GM21737 (cell line): Measurements from ENCODE around the gene CXXC4.

ENCODE experiments used
- ATAC-seq: cut with Tn5 transposase; IDR thresholded peaks from one replicate; pipeline ENCODE4 v1.9.1; 2021; ENCODE audit warnings: mild to moderate bottlenecking, moderate library complexity; ENCODE audit not compliant: unreplicated experiment

CXXC4 gene

GRCh38 chr4:104490096-104490769 lies 4.5 kb downstream of the CXXC4 start:
- ATAC-seq = peak; percentile 35

- ATAC-seq = no peak
Measured at GRCh38 chr4:104489731-104490095, 5.0 kb downstream of the CXXC4 start.

DNA sequence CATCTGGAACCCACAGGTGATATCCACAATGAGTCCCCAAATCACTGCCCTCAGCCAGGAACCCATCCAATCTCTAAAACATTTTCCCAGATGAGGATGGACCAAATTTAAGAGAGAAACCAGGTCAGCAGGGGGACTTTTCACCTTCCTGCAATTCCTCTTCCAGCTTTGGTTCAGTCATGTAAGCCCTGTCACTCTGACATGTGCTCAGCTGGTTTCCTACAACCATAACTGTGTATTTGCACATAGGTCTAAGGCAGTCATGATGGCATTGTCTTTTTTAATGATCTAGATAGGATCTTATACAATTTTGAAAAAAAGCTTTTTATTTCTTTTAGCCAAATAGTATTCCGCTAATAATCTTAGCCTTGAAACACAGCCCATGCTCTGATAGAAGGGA lies 6.5 kb downstream of the CXXC4 start:
- ATAC-seq = no peak

GRCh38 chr4:104486716-104487504 lies 7.8 kb downstream of the CXXC4 start:
- no peak for ATAC-seq

- no peak for ATAC-seq
Measured at GRCh38 chr4:104475652-104476051, 19.0 kb downstream of the CXXC4 start.

- ATAC-seq = no peak
Measured at GRCh38 chr4:104472766-104473165, 21.9 kb downstream of the CXXC4 start.

GRCh38 chr4:104470770-104471169 lies 23.9 kb downstream of the CXXC4 start:
- ATAC-seq = no peak

DNA sequence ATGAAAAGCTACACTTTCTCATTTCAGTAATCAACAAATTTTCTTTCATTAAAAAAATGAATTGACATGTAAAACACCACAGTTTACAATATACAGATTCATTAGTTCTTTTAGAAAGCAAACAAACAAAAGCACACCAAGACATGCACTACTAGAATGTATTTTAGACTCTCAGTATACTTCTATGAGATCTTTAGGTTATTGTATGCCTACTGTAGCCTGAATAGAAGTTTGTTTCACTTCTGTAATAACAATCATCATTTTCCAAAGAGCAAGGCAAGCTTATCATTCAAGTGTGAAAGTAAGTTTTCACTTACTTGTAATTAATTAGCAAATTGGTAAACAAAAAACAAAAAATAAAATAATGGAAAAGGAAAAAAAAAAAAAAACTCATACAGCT lies 24.9 kb downstream of the CXXC4 start:
- ATAC-seq = no peak

DNA sequence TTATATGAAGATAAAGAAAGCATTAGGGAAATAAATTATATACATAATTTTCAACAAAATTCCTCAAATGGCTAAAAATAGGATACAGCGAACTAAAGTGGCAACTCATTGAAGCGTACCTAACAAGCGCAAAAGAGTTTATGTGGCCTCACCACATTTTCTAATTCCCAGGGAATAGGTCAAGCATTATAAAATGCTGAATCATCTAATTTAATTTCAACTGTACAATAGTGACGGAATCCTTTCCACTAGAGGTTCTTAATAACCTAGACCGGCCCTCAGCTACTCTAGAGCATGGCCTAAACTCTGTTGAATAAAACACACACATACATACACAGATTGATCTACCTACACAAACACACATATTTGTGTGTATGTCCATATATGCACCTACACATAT lies 29.1 kb downstream of the CXXC4 start:
- no peak for ATAC-seq

- no peak for ATAC-seq
Measured at GRCh38 chr4:104465201-104465600, 29.5 kb downstream of the CXXC4 start.

- ATAC-seq = no peak
Measured at GRCh38 chr4:104462641-104463040, 32.1 kb downstream of the CXXC4 start.

DNA sequence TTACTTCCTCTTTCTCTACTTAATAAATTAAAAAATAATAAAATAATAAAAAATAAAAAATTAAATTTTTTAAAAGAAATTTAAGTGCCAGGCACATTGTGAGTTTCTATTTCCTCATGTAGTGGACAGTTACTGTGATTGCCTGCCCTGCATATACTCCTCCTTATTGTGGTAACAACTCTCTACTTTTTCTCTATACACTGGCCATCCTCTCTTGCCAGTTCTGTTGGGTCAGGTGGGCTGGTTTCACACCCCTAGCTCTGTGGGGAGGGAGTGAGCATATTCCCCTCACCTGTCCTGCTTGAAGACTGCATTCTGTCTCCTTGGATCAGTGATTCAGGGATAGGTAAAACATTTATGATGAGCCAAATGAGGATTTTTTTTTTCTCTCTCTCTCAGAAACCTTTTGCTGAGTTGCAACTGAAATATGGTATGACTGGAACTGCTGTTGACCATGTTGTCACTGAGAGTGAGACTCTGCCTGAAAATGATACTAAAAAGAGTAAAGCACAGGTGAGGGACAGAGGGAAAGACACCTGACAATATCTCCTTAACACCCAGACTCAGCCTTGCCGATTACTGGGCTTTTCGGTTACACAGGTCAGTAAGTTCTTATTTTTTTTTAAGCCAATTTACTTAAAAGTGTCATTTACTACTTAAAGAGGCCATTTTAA lies 37.2 kb downstream of the CXXC4 start:
- no peak for ATAC-seq

GRCh38 chr4:104451573-104451972 lies 43.1 kb downstream of the CXXC4 start:
- ATAC-seq = no peak

GRCh38 chr4:104449537-104449936 lies 45.2 kb downstream of the CXXC4 start:
- no peak for ATAC-seq

GRCh38 chr4:104447294-104447693 lies 47.4 kb downstream of the CXXC4 start:
- ATAC-seq = no peak

DNA sequence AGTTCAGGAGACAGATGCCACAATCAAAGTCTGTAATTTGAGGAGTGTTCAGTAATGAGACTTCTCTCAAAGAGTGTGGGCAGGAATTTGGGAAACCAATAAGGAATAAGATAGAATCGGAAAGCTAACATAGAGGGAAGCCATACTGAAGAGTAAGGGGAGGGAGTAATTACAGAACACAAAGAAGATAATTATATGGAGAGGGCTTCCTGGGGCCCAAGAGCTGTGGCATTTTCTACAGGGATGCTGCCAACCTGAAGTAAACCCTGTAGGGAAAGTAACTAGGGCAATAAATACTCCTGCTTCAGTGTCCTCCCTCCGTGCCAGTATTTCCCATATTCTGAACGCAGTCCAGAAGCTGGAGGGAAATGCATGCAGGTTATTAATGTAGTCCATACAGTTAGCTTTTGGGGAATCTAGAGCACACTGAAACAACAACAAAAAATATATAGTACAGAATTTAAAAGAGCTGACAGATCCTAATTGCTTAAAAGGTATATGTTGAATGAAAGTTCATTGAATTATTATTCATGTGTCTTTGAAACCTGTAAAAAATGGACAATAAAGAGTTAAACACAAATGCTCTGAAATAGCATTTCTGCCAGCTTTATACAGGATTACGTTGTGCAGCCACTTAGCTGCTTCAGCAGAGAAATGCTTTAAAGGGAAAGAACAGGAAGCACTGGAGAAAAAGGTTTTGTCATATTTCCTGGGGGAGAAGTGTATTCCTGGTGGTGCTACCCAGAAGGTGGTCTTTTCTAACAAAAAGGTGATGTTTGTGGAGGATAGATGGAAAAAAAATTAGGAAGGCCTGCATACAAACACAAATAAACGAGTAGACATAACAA lies 48.0 kb downstream of the CXXC4 start:
- no peak for ATAC-seq

DNA sequence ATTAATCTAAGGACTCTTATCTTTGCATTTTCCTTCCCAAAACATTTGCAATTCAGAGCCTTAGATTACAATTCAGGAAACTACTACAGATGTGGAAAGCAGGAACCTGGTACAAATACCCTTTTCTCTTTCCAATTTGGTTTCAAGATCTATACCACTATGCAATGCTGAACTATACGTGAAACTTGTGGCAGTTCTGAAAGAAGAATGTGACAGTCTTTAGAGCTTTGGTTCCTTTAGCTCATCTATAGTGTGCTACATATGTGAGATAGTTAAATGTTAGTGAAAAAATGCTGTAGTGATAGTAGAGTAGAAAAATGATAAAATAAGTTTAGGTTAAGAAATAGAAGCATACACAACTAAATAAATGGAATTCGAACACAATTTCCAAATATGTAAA lies 50.0 kb downstream of the CXXC4 start:
- ATAC-seq = no peak

GRCh38 chr4:104436542-104436941 lies 58.2 kb downstream of the CXXC4 start:
- no peak for ATAC-seq

DNA sequence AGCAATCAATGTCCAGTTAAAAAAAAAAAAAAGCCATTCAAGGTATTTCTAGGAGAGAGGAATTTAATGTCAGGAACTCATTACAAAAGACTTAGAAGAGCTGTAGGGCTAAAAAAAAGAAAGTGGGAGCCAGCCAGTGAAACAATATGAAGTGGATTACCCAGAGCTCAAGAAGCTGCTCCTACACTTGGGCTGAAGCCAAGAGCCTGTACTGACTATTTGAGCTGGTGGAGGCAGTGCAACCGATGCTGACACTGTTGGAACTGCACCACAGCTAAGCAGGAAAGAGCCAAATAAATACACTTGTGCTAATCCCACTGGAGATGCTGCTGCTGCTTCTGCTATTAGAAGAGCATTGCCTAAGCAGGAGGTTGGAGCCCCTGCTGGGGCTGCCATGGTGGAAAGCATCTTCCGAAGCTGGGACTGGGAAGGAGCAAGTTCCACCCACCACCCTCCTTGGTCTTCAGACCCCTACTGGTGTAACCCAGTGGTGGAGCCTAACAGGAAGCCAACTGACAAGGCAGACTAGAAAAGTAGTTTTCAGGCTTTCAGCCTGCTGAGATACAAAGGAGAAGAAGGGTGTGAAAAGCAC lies 65.4 kb downstream of the CXXC4 start:
- ATAC-seq = no peak

DNA sequence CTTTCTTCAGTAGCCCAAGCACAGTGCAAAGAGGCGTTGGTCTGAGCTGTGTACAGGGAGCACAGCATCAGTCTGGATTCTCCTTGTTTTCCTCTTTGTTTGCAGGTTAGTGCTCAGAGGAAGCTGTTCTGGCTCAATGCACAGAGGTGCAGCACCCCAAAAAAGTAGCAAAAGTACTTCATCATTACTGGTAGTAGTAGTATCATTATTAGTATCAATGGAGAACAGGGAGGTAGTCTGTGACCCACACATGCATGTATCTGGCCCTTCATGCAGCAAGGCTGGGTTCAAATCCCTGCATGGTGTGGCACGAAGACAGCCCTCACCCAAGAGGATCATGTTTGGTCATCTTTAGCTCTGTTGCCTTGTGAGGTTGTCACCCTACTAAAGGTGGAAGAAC lies 68.7 kb downstream of the CXXC4 start:
- ATAC-seq = no peak

DNA sequence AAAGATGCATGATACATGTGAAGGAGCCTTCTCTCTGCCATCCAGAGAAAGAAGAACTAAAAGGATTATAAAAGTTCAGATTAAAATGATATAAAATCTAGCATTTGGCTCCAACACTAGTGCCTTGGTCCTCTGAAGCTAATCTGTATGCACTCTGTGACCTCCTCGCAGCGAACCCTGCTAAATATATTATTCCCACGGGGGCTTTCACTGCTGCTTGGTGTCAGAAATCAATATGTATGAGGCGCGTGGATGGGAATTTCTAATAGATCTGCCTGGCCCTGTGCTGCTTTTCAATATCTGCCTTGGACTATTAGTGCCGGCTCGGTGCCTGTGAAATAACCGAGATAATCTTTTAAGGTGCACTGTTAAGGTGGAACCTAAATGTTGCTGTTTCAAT lies 69.7 kb downstream of the CXXC4 start:
- ATAC-seq = no peak
